ENCODE data around the gene SHBG. TPM values are rescaled to one million over a fixed set of nuclear protein-coding genes. Genes with fewer than 3 reads are reported as not detected.

SHBG gene
- total and polyA plus RNA-seq, 2 of the 8 experiments (the other 6 are each of a cell fraction or from before 2014, with no cell fraction given), result 1.1 to 1.2 TPM

GRCh38 chr17:7591596-7591995 lies 38.3 kb upstream of the SHBG start (continued):
- TF ChIP-seq CHD7 (IDR thresholded peaks at IDR 0.05; ENCODE audit: insufficient replicate concordance, low read length), result no peak
